ENCODE measurements around the gene NDUFAF8.

Gene NDUFAF8

GRCh38 chr17:81238815-81239713, at the start of gene NDUFAF8, which contains the start of gene TEPSIN:
Gene NDUFAF8 (plus strand): TSS chr17:81239318. CDS start chr17:81239364, 46 bp downstream.
Gene TEPSIN (minus strand): TSS chr17:81239055. CDS start chr17:81239033, 22 bp downstream.
- Mint-ChIP-seq H3K27me3 (no peaks in the 10 kb centered on the region), H3K4me1 (peaks cover 29% of the 10 kb centered on the region), H3K4me3 (peak within 1 kb of the TSS; percentile 92), H3K27ac (ENCODE audit: low read depth) (peak within 1 kb of the TSS; percentile 83), H3K9me3 (no peaks in the 10 kb centered on the region), H3K36me3 (ENCODE audit: insufficient read depth) (peaks cover 17% of the 10 kb centered on the region)
- DNase-seq (ENCODE audit: low spot score in 2 of 2) = peak; percentile 83 to 96
- peak; percentile 97 for ATAC-seq (replicated peaks; ENCODE audit: extremely low read depth, poor library complexity, severe bottlenecking)

- Mint-ChIP-seq H3K4me3 (no peak overlapping the region), H3K36me3 (ENCODE audit: insufficient read depth) (peaks cover 4% of the 10 kb centered on the region), H3K27ac (ENCODE audit: low read depth) (no peak overlapping the region), H3K27me3 (no peaks in the 10 kb centered on the region), H3K4me1 (no peaks in the 10 kb centered on the region), H3K9me3 (no peaks in the 10 kb centered on the region)
- no peak for DNase-seq (ENCODE audit: low spot score in 2 of 2)
- ATAC-seq (replicated peaks; ENCODE audit: extremely low read depth, poor library complexity, severe bottlenecking) = no peak
Observed at GRCh38 chr17:81189670-81190530, 49.2 kb upstream of the NDUFAF8 start.

- no peaks in the 10 kb centered on the region for H3K27me3 Mint-ChIP-seq
- no peak overlapping the region for H3K4me3 Mint-ChIP-seq
- H3K27ac Mint-ChIP-seq (ENCODE audit: low read depth) = no peak overlapping the region
- ATAC-seq (replicated peaks; ENCODE audit: extremely low read depth, poor library complexity, severe bottlenecking) (no peak), DNase-seq (ENCODE audit: low spot score in 2 of 2) (no peak)
- peaks cover 4% of the 10 kb centered on the region for H3K36me3 Mint-ChIP-seq (ENCODE audit: insufficient read depth)
- no peaks in the 10 kb centered on the region for H3K4me1 Mint-ChIP-seq
- no peaks in the 10 kb centered on the region for H3K9me3 Mint-ChIP-seq
Observed at GRCh38 chr17:81190591-81190990, 48.5 kb upstream of the NDUFAF8 start.

- H3K27ac Mint-ChIP-seq (ENCODE audit: low read depth) = no peak overlapping the region
- H3K4me3 Mint-ChIP-seq = no peak overlapping the region
- ATAC-seq (replicated peaks; ENCODE audit: extremely low read depth, poor library complexity, severe bottlenecking) (no peak), DNase-seq (ENCODE audit: low spot score in 2 of 2) (no peak)
- H3K27me3 Mint-ChIP-seq = no peaks in the 10 kb centered on the region
- H3K4me1 Mint-ChIP-seq = no peaks in the 10 kb centered on the region
- peaks cover 4% of the 10 kb centered on the region for H3K36me3 Mint-ChIP-seq (ENCODE audit: insufficient read depth)
- no peaks in the 10 kb centered on the region for H3K9me3 Mint-ChIP-seq
Observed at GRCh38 chr17:81191116-81191515, 48.0 kb upstream of the NDUFAF8 start.

- no peak overlapping the region for H3K4me3 Mint-ChIP-seq
- DNase-seq (ENCODE audit: low spot score in 2 of 2) (no peak), ATAC-seq (replicated peaks; ENCODE audit: extremely low read depth, poor library complexity, severe bottlenecking) (no peak)
- H3K4me1 Mint-ChIP-seq = no peaks in the 10 kb centered on the region
- no peaks in the 10 kb centered on the region for H3K9me3 Mint-ChIP-seq
- no peaks in the 10 kb centered on the region for H3K27me3 Mint-ChIP-seq
- no peak overlapping the region for H3K27ac Mint-ChIP-seq (ENCODE audit: low read depth)
- H3K36me3 Mint-ChIP-seq (ENCODE audit: insufficient read depth) = peaks cover 4% of the 10 kb centered on the region
Observed at GRCh38 chr17:81191646-81192045, 47.5 kb upstream of the NDUFAF8 start.

- H3K4me1 Mint-ChIP-seq = no peaks in the 10 kb centered on the region
- H3K4me3 Mint-ChIP-seq = no peak overlapping the region
- H3K36me3 Mint-ChIP-seq (ENCODE audit: insufficient read depth) = peaks cover 4% of the 10 kb centered on the region
- H3K9me3 Mint-ChIP-seq = no peaks in the 10 kb centered on the region
- H3K27ac Mint-ChIP-seq (ENCODE audit: low read depth) = no peak overlapping the region
- no peaks in the 10 kb centered on the region for H3K27me3 Mint-ChIP-seq
- no peak for ATAC-seq (replicated peaks; ENCODE audit: extremely low read depth, poor library complexity, severe bottlenecking)
- no peak for DNase-seq (ENCODE audit: low spot score in 2 of 2)
Observed at GRCh38 chr17:81192386-81193050, 46.6 kb upstream of the NDUFAF8 start.

GRCh38 chr17:81193051-81193410, 46.1 kb upstream of the NDUFAF8 start:
- Mint-ChIP-seq H3K27ac (ENCODE audit: low read depth) (no peak overlapping the region), H3K27me3 (no peaks in the 10 kb centered on the region), H3K4me3 (no peak overlapping the region), H3K4me1 (no peaks in the 10 kb centered on the region), H3K36me3 (ENCODE audit: insufficient read depth) (peaks cover 4% of the 10 kb centered on the region), H3K9me3 (no peaks in the 10 kb centered on the region)
- DNase-seq (ENCODE audit: low spot score in 2 of 2) = no peak
- no peak for ATAC-seq (replicated peaks; ENCODE audit: extremely low read depth, poor library complexity, severe bottlenecking)

GRCh38 chr17:81193470-81194224, 45.5 kb upstream of the NDUFAF8 start:
- peaks cover 4% of the 10 kb centered on the region for H3K36me3 Mint-ChIP-seq (ENCODE audit: insufficient read depth)
- H3K27ac Mint-ChIP-seq (ENCODE audit: low read depth) = no peak overlapping the region
- no peak for DNase-seq (ENCODE audit: low spot score in 2 of 2)
- no peak for ATAC-seq (replicated peaks; ENCODE audit: extremely low read depth, poor library complexity, severe bottlenecking)
- H3K4me1 Mint-ChIP-seq = no peaks in the 10 kb centered on the region
- no peaks in the 10 kb centered on the region for H3K27me3 Mint-ChIP-seq
- no peak overlapping the region for H3K4me3 Mint-ChIP-seq
- no peaks in the 10 kb centered on the region for H3K9me3 Mint-ChIP-seq

GRCh38 chr17:81194225-81194760, 44.8 kb upstream of the NDUFAF8 start:
- H3K27me3 Mint-ChIP-seq = no peaks in the 10 kb centered on the region
- no peaks in the 10 kb centered on the region for H3K4me1 Mint-ChIP-seq
- peaks cover 2% of the 10 kb centered on the region for H3K36me3 Mint-ChIP-seq (ENCODE audit: insufficient read depth)
- H3K27ac Mint-ChIP-seq (ENCODE audit: low read depth) = no peak overlapping the region
- ATAC-seq (replicated peaks; ENCODE audit: extremely low read depth, poor library complexity, severe bottlenecking) (no peak), DNase-seq (ENCODE audit: low spot score in 2 of 2) (no peak)
- H3K4me3 Mint-ChIP-seq = no peak overlapping the region
- no peaks in the 10 kb centered on the region for H3K9me3 Mint-ChIP-seq

GRCh38 chr17:81194941-81195901, 43.9 kb upstream of the NDUFAF8 start:
- Mint-ChIP-seq H3K27ac (ENCODE audit: low read depth) (no peak overlapping the region), H3K27me3 (no peaks in the 10 kb centered on the region), H3K36me3 (ENCODE audit: insufficient read depth) (peaks cover 1% of the 10 kb centered on the region), H3K4me1 (no peaks in the 10 kb centered on the region), H3K9me3 (no peaks in the 10 kb centered on the region), H3K4me3 (no peak overlapping the region)
- no peak for ATAC-seq (replicated peaks; ENCODE audit: extremely low read depth, poor library complexity, severe bottlenecking)
- no peak for DNase-seq (ENCODE audit: low spot score in 2 of 2)

GRCh38 chr17:81195941-81196495, 43.1 kb upstream of the NDUFAF8 start:
- no peak overlapping the region for H3K4me3 Mint-ChIP-seq
- no peaks in the 10 kb centered on the region for H3K9me3 Mint-ChIP-seq
- DNase-seq (ENCODE audit: low spot score in 2 of 2) = no peak
- no peak for ATAC-seq (replicated peaks; ENCODE audit: extremely low read depth, poor library complexity, severe bottlenecking)
- peaks cover 1% of the 10 kb centered on the region for H3K36me3 Mint-ChIP-seq (ENCODE audit: insufficient read depth)
- no peaks in the 10 kb centered on the region for H3K27me3 Mint-ChIP-seq
- H3K4me1 Mint-ChIP-seq = no peaks in the 10 kb centered on the region
- H3K27ac Mint-ChIP-seq (ENCODE audit: low read depth) = no peak overlapping the region
